ENCODE measurements around the gene ANKRD62.

GRCh38 chr18:12079491-12080237 lies 14.0 kb upstream of the ANKRD62 start:
- TF ChIP-seq, protein P1, sequence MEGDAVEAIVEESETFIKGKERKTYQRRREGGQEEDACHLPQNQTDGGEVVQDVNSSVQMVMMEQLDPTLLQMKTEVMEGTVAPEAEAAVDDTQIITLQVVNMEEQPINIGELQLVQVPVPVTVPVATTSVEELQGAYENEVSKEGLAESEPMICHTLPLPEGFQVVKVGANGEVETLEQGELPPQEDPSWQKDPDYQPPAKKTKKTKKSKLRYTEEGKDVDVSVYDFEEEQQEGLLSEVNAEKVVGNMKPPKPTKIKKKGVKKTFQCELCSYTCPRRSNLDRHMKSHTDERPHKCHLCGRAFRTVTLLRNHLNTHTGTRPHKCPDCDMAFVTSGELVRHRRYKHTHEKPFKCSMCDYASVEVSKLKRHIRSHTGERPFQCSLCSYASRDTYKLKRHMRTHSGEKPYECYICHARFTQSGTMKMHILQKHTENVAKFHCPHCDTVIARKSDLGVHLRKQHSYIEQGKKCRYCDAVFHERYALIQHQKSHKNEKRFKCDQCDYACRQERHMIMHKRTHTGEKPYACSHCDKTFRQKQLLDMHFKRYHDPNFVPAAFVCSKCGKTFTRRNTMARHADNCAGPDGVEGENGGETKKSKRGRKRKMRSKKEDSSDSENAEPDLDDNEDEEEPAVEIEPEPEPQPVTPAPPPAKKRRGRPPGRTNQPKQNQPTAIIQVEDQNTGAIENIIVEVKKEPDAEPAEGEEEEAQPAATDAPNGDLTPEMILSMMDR (IDR thresholded peaks at IDR 0.05) = no peak
- TF ChIP-seq POLR2A (IDR thresholded peaks at IDR 0.05) = no peak

All from right lobe of liver (tissue), 4 donors.